ENCODE measurements around the gene SMPD3.

DNA sequence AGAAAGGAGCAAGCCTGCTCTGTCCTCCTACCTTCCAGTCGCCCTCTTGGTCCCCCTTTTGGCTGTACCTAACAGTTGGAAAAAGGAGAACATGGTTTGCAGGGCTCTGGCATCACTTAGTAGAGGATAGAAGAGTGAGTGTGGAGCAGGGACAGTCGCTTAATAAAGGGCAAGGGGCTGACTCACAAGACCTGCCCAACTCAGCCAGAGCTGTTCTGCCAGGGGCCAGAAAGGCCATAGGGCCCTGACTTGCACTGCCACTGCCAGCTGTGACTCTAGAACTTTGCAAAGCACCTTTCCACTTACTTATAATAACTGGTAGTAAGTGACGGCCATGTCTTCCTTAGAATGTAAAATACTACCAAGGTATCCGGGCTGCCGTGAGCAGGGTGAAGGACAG is 124.0 kb downstream of the SMPD3 start:
- TF ChIP-seq, protein P1, sequence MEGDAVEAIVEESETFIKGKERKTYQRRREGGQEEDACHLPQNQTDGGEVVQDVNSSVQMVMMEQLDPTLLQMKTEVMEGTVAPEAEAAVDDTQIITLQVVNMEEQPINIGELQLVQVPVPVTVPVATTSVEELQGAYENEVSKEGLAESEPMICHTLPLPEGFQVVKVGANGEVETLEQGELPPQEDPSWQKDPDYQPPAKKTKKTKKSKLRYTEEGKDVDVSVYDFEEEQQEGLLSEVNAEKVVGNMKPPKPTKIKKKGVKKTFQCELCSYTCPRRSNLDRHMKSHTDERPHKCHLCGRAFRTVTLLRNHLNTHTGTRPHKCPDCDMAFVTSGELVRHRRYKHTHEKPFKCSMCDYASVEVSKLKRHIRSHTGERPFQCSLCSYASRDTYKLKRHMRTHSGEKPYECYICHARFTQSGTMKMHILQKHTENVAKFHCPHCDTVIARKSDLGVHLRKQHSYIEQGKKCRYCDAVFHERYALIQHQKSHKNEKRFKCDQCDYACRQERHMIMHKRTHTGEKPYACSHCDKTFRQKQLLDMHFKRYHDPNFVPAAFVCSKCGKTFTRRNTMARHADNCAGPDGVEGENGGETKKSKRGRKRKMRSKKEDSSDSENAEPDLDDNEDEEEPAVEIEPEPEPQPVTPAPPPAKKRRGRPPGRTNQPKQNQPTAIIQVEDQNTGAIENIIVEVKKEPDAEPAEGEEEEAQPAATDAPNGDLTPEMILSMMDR (IDR thresholded peaks at IDR 0.05), result no peak
- TF ChIP-seq POLR2A (IDR thresholded peaks at IDR 0.05), result no peak

All from uterus (tissue), 2 donors.